Germinal center (tissue), 1 donor: ENCODE measurements around the gene FTO.

ENCODE experiments used
- DNase-seq: peaks from one replicate; pipeline ENCODE4 v3.0.0; 2012; ENCODE audit warnings: mixed read lengths, low spot score

FTO gene

DNA sequence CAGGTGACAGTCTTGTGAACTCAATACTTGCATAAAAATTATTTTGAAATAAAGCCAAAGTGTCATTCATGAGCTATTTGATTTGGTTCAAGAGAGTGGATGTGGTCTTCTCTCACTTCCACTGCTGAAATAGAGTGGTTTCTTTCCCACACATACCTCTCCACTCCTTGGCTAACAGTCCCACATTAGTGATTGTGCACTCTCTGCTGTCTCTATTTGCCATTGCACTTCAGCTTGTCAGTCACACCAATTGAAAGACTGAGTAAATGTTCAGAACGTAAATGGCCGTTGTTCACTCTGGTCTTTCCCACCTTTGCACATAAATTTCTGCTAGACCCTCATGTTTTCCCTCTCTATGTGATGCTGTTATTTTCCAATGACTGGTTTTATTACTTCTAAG is 197.5 kb downstream of the FTO start:
- no peak for DNase-seq

DNA sequence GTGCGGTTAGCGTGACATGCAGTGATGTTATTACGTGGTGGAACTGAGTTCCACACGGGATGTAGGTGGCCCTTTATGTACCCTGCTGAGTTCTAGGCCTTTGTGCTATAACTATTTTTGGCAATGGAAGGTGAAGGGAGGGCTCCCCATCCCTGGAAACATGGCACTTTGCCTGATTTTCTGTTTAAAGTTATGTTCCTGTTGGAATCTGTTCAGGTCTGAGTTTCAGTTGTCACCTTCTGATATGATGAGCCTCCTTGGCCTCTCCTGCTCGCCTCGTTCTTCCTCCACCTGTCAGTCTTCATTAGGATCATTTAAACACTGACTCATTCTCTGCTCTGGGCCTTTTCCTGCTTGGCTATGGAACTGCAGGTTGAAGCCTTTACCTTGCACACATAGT is 200.6 kb downstream of the FTO start:
- no peak for DNase-seq

DNA sequence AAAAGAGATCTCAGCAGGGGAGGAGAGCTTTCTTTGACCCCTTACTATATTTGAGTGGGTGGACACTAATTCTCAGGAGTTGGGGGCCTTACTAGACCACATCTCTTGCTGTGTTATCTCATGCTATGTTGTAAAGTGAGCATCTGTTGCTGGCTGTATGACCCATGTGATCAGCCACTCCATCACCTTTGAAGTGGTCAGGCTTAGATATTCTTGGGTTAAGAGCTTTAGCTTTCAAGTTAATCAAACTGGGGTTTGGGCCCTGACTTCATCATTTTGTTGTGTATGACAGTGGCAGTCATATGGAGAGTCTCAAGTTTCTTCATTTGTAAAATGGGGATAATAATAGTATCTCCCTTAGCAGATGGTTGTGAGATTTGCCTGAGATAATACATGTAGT is 201.1 kb downstream of the FTO start:
- DNase-seq: no peak

DNA sequence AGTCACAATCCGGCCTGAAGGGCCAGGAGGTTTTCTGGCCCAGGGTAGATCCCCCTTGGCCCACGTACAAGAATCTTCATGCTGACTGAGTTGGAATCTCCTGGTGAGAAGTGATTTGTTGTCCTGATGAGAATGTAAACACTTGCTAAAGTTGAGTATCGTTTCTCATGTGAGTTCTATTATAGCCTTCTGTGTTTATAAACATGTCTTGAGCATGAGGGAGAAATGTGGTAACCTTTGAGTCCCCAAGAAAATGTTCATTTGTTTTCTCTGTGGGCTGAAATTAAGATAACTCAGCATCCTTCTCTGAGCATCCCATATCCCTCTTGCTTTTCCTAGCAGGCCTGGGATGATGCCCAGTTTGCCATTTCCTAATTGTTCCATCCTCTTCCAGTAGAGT is 204.8 kb downstream of the FTO start:
- no peak for DNase-seq

DNA sequence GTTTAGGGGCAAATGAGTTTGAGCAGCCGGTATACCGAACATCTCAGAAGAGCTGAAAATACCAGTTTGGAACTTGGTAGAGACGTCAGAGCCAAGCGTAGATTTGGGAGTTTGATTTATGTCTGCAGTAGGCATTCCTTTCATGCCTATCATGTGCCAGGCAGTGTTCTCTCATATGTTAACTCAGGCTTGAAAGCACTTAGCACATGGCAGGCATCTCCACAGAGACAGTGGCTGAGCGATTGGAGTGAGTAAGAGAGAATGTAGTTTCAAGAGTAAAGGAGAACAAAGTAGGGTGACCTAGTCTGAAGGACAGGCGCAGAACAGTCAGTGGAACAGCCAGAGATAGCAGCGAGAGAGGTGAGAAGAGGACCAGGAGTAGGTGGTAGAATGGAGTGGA is 207.0 kb downstream of the FTO start:
- DNase-seq: no peak

DNA sequence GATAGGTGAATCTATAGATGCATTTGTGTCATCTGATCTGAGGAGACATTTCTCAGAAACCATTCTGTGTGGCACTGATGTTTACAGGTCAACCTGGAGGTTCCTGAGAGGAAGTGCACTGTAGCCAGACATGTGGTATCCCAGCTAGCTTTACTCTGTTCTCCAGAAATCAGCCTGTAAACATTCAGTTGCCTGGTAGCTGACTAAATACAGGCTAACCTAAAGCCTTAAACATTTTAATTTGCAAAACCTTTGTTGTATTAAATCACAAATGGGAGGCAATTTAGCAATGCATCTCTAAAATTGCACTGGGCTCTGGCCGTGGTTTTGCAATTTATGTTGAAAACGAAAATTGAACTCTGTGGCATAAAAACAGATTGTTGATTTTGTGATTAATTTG is 207.6 kb downstream of the FTO start:
- DNase-seq: no peak

DNA sequence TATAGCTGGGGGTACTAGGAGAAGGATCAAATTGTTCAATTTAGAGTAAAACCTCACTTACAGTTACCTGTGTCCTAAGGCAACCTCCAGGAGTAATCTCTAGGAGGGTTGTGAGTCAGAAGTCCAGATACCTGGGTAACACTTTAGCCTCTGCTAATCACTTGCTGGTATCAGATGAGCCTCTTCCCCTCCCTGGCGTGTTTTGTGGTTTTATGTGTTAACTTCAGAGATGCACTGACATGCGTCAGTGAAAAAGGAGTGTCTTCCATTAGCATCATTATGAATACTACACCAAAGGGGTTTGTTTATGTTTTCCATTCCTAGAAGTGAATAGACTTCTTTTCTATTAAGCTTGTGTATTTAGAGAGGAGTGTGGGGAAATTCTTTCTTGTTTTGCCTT is 208.2 kb downstream of the FTO start:
- no peak for DNase-seq

DNA sequence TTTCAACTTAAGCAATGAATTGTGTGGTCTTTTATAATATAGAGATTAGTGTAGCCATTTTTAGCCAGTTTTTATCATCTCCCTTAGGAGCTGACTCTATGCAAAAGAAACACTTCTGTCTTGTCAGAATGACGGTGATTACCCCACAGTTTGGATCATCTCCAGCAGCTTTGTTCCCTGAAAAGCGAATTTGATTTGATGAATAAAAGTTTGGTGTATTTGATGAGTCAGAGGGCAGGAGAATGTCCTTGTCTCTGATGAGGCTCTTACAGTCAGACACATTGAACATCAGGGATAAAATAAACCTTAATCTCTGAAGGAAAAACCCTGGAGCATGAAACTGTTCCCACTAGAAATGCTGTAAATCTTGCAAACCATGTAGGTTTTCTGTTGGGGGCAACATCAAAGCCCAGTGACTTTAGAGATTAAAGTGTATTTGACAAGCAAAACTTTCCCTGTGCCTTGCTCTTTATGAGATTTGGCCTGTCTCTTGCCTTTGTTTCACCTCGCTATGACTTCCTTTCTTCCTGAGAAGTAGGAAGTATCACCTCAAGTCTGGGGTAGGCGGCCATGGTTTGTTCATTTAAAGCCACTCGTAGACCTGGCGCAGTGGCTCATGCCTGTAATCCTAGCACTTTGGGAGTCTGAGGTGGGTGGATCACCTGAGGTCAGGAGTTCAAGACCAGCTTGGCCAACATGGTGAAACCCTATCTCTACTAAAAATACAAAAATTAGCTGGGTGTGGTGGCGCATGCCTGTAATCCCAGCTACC is 209.3 kb downstream of the FTO start:
- no peak for DNase-seq

DNA sequence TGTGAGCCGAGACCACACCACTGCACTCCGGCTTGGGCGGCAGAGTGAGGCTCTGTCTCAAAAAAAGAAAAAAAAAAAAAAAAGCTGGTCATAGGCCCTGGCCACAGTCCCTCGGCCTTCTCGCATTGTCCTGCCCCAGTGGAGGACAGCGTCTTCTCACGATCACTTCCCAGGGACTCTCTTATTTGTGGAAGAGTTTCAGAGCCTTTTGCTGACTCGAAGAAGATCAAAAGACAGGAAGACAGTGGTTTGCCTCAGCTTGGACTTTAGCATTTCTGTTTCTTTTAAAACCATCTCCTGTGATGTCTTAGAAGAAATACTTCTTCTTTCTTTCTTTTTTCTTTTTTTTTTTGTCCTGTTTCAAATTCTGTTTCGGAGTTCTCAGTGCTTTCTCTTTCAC is 210.0 kb downstream of the FTO start:
- no peak for DNase-seq

DNA sequence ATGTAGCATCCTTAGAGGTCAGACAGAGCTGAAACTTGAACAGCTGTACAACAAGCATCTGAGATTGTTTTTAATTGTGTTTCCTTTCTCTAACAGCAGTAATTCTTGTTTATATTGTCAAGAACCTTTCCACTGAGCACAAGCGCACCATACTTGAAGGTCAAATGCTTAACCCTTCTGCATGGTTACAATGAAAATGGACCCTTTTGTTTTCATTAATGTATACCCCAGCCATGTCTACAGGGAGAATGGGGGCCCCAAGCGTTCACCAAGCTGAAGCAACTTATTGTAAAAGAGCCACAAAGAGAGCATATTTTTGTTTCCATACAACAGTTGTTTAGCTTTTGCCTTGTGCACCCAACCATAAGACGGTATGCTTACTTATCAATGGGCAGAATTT is 210.8 kb downstream of the FTO start:
- DNase-seq: no peak

DNA sequence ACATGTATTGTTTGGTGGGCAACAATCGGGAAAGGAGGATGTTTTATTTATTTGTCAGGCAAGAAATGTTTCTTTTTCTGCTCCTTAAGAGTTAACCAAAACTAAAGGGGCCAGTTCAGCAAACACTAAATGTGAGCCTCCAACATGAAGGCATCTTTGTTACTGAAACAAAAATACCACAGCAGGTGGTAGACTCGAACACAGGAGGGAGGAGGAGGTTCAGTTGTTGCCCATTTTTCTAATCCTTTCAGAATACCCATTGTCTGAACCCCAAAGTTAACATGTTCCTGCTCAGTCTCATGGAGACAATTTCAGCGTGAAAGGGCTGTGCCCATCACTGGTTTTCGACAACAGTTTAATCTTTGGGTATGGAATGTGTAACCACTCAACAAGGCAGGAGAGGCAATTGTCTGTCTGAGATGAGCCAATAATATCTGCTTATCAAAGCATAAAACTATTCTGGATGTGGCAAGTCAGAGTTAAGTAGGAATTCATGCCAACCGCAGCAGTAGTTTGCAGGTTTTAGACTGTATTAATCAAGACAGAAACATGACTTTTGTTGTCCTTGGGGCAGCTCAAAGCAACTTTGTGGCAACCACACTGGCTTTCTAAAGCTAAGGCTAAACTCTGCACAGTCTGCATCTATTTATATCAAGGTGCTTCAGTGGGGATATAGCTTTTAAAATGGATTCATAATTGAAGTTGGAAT is 211.7 kb downstream of the FTO start:
- DNase-seq: no peak

DNA sequence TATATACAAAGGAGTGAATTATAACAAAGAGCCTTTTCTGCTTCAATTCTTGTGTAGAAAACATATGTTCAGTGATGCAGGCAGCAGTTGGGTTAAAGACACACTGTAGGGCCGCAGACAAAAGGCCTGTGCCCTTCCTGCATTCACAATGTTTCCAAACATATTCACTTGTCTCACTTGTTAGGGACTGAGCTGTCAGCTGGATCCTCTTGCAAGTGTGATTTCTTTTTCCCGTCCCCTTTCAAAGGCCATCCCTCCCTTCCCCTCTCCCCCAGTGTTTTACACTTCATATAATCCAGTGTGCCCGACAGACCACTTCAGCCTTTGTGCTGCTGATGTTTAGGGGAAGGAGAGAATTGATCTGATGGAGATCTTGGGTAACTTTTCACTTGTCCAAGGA is 217.0 kb downstream of the FTO start:
- no peak for DNase-seq

DNA sequence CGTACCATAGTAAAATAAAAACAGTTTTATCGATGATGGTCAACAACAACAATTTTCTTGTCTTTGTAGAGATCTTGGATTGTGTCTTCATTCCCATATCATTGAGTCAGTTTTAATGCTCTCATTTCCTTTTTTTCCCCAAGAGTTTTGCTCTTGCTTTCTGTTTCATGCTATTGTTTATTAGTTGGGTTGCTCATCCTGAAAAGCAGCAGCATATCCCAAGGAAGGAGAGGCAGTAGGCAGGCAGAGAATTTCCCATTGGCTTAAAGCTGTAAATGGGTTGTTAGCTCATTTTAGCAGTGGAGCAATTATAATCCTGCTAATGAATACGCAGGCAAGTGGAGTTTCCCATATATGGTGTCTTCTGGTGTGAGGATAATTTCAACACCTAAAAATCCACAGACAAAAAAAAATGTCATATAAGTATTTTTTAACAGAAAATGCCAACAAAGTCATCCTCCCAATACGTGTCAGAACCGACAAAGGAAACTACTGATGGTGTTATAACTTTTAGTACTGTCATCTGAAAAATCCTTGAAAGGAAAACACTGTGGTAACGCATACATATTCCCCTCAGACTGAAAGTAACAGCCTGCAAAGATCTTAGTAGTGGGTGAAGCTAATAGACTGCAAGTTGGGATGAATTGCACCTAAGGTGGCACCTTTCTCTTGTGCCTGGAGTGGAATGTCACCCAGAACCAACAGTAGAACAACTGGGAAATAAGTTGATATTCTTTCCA is 218.3 kb downstream of the FTO start:
- DNase-seq: no peak

DNA sequence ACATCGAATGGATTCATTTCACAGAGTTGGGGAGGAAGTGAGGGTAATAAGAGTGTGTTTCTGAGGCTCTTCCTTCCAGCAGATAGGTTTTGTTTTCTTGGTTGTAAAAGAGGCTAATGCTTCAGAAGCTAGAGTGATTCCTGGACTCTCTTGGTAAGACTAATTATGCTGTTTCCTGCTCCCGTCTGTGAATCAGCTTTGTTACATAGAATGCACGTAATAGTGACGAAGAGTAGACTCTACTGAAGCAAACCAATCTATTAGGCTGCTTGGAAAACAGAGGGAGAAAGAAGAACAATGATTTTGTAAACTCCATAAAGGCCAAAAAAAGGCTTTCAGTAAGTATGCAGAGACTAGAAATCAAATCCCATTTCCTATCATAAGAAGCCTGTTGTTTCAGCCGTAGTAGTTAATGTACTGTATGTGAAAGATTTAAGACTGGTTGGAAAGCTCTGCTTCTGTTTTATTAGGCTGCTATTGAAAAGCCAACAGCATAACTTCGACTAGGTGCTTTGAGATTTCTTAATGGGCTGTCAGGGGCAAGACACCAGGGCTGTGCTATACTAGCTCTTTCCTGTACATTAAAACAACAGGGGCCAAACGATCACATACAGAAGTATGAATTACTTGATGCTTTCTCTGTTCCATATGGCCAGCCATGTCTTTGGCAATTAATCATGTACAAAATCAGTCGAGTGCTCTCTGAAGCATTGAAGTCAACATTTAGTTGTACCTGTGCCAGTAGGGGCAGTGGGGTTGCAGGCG is 219.0 kb downstream of the FTO start:
- DNase-seq: no peak

DNA sequence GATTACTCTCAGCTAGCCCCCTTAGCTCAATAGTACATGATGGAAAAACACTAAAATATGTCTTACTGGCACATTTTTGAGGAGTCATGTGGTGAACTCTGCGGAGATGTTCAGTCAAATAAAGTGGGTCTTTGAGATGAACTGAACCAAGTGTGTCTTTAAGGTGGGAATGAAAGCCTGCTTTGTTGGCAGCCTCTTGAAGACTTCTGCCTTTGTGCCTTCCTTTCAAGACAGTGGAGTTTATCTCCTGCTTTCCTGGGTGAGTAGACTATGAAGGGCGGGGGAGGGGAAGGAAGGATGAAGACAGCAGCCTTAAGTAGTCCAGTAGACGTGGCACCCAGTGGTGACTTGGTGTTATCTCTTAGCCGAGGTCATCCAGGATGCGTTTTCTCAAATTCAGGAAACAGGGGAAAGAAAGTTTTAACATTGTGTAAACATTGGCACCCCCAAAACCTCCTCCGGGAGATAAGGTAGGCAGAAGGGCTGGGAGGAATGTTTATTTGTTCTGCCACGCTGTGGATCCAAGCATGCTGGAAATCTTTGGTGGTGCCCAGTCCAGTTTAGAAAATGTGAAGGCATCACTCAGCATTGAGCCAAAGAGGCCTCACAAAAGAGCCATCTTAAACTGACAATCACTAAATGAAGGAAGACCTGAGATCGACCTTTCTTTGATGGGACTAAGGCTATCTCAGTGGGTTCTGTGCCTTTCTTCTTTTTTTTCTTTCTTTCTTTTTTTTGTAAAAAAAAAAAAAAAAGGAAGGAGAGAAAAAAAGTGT is 220.6 kb downstream of the FTO start:
- DNase-seq: no peak

DNA sequence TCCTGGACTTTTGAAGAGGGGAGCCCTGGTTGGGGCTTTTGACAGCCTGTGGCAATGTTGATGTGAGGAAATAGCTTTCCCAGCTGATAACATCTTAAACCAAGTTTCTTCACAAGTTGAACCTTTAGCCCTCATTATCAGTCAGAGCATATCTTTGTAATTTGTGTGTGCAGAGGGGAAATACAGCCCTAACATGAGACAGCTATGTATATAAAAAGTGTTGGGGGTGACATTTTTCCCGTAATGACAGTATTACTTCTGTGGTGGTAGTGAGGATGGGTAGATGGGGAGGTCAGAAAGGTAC is 221.1 kb downstream of the FTO start:
- DNase-seq: no peak

DNA sequence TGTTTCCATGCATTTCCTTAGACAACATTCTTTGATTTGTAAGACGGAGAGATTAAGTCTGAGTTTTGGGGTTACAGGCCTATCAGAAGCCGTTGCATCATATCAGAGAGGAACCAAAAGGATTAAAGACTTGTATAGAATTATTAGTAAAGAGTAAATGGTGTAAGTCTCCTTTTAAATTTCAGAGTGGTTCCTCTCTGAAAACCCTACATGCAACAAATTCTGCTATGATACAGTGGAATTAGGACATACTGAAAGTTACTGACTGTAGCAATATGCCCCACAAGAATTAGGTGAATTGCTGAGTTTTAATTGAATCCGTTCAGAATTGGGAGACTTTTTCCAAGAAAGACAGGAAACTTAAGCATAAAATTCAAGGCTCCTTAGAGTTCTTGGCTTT is 221.6 kb downstream of the FTO start:
- DNase-seq: no peak

DNA sequence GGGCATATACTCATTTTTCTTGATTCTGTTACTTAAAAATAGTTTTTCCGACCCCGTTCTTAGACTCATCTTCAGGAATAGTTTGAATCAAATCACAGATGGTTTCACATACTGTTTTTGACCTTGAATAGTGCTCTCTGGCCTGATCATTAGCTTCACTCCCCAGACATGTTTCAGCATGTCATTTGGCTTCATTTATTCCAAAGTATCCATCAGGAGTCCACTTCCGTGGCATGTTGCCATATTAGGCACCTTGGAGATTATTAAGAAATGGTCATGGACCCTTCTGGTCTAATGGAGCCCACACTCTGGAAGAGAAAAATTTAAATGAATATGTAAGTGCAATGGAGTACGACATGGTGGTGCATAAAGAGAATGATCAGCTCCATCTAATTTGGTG is 222.3 kb downstream of the FTO start:
- DNase-seq: no peak

DNA sequence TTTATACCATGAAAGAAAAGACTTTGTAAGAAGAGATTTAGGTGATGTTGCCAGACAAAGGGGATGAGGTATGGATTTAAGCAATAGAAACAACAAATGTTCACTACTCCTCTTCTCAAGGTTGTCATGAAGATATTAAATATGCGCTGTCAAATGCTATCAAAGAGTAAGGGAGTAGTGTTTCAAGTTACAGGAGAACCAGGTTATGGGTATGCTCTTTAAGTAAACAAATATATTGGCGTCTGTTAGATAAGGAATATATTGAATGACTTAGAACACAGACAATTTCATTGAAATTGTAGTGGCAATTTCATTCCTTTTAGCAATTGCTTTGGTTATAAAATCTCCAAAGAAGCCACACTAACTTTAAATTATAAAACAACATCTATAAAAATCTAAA is 229.0 kb downstream of the FTO start:
- no peak for DNase-seq

DNA sequence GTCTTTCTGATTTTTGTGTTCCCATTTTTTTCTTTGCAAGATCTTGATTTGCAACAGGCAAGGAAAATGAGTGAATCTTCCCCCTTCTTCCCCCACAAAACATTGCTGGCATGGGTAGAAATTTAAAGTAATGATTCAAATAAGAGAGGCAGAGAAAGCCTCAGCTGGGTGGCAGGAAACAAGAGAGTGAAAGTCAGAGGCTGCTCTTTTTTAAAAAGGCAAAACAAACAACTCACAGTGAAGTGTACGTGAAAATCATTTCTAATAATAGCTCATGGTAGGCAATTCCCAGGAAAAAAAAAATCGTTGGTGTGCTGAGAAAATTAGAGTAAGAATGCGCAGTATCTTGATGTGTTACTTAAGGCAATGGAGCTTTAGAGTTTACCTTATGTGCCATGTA is 229.5 kb downstream of the FTO start:
- DNase-seq: no peak

DNA sequence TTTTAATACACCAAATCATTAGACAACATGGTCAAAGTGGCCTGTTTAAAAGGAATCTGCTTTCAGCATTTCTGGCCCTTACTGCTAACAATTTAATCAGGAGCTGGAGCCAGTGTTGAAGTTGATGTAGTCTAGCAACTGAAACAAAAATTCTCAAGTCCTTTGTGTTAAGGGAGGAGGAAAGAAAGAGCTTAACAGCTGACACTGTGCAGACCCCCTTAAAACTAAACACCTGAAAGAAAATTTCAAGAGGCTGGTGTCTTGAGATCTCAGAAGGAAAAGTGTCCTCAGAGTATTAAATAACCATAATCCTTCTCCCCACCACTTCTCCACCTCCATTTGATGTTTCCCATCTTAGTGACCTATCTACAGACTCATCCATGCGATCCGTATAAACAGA is 232.1 kb downstream of the FTO start:
- DNase-seq: no peak

DNA sequence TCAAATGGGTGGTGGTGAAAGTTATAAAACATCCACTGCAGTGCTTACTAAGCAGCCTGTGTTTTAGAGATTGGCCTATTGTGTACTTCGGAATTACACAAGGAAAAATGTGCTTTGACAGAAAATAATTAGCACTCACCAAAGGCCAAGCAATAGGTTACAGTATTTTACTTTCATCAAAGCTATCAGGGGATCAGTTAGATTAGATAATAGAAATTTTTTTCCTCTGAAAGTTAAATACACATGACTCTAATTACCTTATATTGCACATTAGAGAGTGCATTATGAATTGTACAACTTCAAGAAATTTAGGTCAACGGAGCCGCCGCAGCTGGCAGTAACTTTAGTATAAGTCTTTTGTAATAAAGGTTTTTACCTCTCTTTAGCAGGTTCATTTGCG is 232.6 kb downstream of the FTO start:
- no peak for DNase-seq
